AG09309 (cell line): Measurements from ENCODE around the gene H6PD.

Source experiments
- DNase-seq: peaks from one replicate; pipeline ENCODE4 v3.0.0-alpha.2; 2010; ENCODE audit warnings: low read depth
- H3K4me3 ChIP-seq: 2 replicates; pipeline ENCODE4 v1.5.1; 2011; ENCODE audit warnings: mild to moderate bottlenecking, low read depth, low read length, moderate library complexity; ENCODE audit not compliant: control insufficient read depth
- CTCF ChIP-seq: IDR thresholded peaks from 2 replicates; pipeline ENCODE4 v1.5.1; 2011; ENCODE audit warnings: mild to moderate bottlenecking, low read depth, low read length, inconsistent platforms; ENCODE audit not compliant: insufficient read depth, control insufficient read depth; ENCODE audit errors: missing control alignments

Gene H6PD

DNA sequence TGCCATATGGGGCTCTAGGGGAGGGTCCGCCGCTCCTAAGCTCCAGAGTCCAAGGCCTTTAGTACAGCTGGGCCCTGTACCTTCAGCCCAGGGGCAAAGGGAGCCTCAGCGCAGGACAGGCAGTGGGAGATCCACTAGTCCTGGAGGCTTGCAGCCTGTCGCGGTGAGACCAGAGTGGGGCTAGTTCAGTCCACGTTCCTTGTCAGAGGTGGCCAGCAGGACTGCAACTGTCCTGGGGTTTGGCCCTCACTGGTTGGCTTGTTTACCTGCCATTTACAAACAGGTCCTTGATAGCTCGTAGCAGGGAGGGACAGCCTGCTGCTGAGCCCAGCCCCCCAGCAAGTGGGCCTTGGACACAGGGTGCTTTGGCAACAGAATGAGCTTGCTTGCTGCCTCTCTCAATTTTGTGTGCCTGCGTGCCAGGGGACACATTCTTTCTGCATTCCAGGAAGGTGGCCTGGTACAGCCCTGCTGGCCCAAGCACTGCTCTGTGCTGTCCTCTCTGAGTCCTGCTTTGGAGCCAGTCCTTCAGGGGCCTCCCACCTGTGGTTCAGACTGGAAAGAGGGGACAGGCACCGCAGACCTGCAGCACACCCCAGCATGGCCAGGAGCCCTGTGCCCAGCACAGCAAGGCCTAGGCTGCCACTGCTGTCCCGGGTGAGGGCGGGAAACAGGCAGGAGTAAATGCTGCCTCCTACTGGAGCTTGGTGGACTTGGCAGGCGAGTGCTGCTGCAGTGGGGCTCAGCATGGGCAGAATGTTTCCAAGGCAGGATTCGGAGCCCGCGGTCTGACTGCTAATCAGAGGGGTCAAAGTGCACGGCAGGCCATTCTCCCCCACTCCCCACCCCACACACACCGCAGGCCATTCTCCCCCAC is 15.2 kb downstream of the H6PD start:
- peak; percentile 75 for TF ChIP-seq CTCF
- no peak overlapping the region for H3K4me3 ChIP-seq
- DNase-seq = no peak

DNA sequence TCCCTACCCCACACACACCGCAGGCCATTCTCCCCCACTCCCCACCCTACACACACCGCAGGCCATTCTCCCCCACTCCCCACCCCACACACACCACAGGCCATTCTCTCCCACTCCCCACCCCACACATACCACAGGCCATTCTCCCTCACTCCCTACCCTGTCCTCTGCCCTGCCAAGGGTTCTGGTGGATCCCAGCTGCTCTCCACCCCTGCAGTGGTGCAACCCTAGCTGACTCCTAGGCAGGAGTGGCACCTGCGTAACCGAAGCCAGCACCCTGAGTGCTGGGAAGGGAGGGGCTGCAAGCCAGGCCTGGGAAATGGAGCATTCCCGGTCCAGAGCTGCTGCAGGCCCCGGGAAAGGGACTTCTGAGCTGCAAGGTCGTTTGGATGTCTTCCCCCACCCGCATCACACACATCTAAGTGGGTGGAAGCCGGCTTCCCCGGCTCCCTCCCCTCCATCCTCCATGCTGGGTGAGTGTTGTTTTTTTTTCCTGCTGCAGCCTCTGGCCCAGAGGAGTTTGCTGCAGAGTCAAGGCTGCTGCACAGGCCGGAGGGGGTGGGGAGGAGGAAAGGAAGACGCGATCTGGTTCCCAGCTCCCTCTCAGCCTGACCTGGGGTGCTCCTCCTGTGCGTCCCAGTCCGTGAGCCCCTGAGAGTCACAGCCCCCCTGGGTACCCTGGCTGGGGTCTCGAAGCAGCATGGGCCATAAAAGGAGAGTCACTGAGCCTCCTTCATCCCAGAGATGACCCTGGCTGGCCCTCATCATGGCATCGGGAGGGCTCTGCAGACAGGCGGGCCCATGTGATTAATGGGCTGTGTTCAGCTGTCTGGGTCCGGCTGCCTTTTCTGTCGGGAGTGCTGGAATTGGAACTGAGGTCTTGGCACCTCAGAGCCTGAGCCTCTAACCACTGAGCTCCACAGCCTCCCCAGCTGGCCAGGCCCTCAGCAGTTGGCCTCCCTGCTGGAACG is 16.1 kb downstream of the H6PD start:
- H3K4me3 ChIP-seq = no peak overlapping the region
- no peak for TF ChIP-seq CTCF
- no peak for DNase-seq

DNA sequence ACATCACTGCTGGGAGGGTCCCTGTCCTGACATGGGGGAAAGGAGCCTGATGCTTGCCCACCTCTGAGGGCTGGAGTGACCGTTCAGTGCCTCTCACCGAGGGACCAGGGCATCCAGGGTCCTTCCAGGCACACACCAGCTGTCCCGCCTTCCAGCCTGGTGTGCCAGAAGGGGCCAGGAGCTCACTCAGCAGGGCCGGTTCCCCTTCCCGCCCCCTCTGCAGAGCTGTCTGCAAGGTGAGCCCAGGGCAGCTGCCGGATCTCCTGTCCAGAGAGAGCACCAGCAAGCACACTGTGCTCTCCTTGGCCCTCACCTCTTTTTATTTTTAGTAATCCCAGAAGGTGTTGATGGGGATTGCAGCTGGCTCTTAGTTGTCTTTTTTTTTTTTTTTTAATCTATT is 16.9 kb downstream of the H6PD start:
- no peak for TF ChIP-seq CTCF
- no peak for DNase-seq
- H3K4me3 ChIP-seq = no peak overlapping the region

GRCh38 chr1:9253004-9253403 is 18.4 kb downstream of the H6PD start:
- no peak for DNase-seq
- H3K4me3 ChIP-seq = no peak overlapping the region
- no peak for TF ChIP-seq CTCF

- no peak overlapping the region for H3K4me3 ChIP-seq
- no peak for TF ChIP-seq CTCF
- no peak for DNase-seq
Measured at GRCh38 chr1:9253453-9254105, 19.0 kb downstream of the H6PD start.

DNA sequence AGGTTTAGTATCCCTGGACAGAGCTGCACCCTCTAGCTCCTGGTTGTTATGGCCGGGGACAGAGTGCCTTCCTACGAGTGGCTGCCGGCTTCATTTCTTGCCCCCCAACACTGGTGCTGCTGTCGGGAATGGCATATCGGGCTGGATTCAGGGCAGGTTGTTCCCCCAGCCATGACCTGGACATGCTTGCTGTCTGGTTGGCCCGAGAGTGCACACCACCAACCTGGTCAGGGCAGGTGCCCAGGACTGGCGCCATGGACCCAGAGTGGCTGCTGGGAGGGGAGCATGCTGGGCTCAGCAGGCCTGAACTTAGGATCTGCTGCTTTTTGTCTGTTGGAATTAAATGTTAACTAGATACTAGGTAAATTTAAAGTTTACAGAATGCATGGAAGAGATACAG is 21.8 kb downstream of the H6PD start:
- TF ChIP-seq CTCF = no peak
- no peak overlapping the region for H3K4me3 ChIP-seq
- no peak for DNase-seq
